HG03521 (cell line): ENCODE measurements around the gene MAN1A1.
"Not testable (repeated sequence)": the region's sequence is repeated elsewhere in the genome, so short reads cannot be mapped to it uniquely, and the experiment has no call there.

ENCODE experiments used
- ATAC-seq: cut with Tn5 transposase; IDR thresholded peaks from one replicate; pipeline ENCODE4 v1.9.1; 2021; ENCODE audit warnings: mild to moderate bottlenecking, moderate library complexity; ENCODE audit not compliant: unreplicated experiment

MAN1A1 gene

DNA sequence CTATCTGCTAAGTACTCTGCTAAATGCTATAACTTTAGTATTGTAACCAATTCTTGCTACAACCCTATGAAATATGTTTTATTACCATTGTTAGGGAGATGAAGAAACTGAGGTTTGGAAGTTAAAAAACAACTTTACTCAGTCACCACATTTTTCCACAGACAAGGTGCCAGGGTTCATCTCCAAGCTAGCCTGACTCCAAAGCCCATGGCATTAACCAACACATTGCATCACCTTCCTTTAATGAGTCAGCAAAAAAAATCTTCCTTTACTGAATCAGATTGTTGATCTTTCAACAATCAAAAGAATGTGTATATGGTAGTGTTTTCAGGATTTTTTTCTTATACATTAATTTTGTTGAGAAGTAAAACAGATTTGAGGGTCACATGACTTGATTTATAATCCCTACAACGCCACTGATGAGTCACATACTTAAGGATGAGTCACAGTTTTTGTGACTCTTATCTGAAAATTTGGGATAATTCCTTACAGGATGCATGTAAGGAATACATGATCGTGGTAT is 41.5 kb downstream of the MAN1A1 start:
- no peak for ATAC-seq

DNA sequence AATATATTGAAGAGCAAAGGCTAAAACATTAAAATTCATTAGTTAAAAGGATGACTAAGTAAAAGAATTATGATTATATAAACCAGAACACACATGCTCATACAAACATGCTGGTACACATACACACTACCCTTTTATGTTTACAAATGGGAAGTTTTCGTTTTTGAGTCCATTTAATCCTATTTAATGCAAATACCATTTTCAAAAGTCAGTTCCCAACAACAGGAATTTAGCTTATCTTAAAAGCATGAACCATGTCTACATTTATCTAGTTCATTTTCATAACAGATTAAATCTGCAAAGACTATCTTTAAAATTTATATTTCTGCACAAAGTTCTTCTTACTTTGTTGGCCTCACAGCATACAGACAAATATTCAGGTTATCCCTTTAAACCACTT is 42.5 kb downstream of the MAN1A1 start:
- no peak for ATAC-seq

DNA sequence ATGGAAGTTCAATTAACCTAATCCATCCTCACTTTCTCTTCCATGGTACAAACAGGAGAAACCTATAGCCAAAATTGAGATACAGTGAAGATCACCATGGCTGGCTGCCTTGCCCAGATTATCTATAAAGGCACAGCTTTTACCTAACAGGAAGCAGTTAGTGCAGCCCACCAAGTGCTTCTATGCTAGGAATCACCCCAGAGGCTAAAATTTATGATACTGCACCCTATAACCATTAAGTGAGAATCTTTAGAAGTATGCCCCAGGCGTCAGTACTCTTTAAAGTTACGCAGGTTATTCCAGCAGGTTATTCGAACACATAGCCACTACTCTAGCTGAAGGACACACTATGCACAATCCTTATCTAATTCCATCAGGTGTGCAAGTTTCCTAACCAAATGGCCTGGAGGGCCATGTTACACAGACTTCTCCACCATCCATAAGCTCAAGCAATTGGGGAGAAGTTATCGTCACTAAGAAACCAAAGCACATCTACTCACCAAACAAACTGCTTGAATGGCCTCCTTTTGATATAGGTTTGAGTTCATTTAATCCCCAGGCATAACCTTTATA is 43.1 kb downstream of the MAN1A1 start:
- ATAC-seq: no peak

- ATAC-seq: no peak
Measured at GRCh38 chr6:119303164-119303887, 46.2 kb downstream of the MAN1A1 start.

DNA sequence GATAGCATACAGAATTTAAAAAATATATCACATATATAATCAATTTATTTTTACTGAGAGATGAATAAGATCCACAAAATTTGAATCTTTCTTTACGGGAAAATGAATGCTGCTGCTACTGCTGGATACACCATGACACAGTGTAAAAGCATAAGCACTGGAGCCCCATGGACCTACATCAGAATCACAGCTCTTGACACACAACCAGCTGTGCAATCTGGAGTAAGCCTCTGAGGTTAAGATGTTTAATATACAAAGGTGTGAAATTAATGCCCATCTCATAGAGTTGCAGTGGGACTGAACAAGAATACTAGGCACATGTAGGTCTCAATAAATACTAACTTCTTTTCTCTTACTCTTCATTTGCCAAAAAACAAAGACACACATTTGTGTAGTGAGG is 48.1 kb downstream of the MAN1A1 start:
- no peak for ATAC-seq

DNA sequence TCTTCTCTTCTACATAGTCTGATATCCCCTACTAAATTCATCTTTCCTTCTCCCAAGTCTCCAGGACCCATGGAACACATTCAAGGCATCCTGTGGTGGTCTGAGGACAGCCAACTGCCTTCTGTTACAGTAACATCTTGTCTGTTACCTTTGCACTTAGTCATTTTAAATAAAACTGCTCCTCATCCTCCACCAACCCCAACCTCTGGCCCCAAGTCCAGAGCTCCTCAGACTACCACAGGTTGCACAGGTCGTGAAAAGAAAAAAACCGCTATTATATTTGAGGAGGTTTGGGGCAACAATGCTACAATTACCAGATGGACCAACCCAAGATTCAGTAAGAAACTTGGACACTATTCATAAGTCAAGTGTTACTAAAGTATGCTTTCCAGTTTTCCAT is 49.9 kb downstream of the MAN1A1 start:
- no peak for ATAC-seq

DNA sequence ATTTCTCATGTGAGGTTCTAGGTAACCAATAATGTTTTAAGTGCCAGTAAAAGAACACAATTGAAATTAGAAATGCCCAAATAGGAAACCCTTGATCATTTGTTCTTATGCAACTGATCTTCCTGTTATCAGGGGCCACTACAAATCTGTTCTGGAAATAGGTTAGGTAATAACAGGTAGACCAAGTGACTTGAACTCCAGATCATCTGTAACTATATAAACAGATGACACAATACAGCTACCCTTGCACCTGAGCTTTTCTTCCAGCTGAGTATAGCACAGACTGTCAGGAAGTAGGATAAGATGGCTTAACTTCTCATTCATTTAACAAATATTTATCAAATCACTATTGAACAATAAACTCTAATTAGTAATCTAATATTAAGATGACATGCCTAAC is 52.5 kb downstream of the MAN1A1 start:
- no peak for ATAC-seq

GRCh38 chr6:119296036-119297035 is 53.2 kb downstream of the MAN1A1 start:
- ATAC-seq: no peak

DNA sequence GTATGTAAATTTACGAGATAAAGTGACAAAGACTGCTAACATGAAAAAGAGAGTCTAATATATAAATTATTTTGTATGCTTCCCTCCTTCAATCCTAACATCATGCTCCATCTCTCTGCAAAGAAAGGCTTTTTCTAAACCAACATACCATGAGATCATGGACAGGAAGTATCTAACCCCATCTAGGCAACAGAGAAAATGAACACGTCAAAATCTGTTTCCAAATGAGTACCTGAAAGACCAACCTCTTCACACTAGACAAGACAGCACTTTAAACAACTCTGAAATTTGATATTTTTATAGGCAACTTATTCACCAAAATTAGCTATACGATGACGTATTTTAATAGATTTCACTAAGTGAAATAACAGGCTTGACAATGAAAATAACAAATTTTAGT is 54.6 kb downstream of the MAN1A1 start:
- no peak for ATAC-seq

DNA sequence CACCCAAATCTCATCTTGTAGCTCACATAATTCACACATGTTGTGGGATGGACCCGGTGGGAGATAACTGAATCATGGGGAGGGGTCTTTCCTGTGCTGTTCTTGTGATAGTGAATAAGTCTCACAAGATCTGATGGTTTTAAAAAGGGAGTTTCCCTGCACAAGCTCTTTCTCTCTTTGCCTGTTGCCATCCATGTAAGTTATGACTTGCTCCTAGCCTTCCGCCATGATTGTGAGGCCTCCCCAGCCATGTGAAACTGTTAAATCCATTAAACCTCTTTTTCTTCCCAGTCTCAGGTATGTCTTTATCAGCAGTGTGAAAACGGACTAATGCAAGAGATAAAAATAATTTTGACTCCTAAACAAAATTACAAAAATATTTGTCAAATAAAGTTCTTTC is 58.5 kb downstream of the MAN1A1 start:
- ATAC-seq: not testable (repeated sequence)

DNA sequence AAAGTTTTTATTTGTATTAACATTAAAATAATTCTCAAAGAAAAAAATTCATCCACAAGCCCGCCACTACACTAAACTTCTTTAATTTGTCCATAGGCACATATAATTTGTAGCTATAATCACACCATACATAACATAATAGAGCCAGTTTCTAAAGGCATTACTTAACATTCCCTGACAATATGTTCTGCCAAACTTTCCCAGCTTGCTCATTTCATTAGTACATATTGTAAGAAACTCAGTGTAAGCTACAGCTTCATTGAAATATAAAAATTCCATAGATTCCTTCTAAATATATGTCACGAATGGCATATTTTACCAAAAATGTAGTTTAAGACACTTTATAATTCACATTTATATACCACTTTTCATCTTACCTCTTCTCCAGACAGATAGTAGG is 59.3 kb downstream of the MAN1A1 start:
- ATAC-seq: no peak

GRCh38 chr6:119289651-119290050 is 59.9 kb downstream of the MAN1A1 start:
- ATAC-seq: no peak

GRCh38 chr6:119285908-119286625 is 63.5 kb downstream of the MAN1A1 start:
- no peak for ATAC-seq

DNA sequence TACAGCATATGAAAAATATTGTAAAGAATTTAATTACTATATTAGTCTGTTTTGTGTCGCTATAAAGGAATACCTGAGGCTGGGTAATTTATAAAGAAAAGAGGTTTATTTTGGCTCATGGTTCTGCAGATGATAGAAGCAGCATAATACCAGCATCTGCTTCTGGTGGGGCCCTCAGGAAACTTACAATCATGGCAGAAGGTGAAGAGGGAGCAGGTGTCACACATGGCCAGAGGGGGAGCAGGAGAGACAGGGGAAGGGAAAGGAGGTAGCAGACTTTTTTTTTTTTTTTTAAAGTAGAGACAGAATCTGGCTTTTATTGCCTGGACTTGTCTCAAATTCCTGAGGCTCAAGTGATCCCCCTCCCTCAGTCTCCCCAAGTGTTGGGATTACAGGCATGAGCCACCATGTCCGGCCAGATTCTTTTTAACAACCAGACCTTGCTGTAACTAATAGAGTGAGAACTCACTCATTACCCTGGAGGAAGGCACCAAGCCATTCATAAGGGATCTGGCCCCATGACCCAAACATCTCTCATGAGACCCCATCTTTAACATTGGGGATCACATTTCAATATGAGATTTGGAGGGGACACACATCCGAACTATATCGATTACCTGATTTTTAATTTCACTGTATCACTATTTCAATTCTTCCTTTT is 64.6 kb downstream of the MAN1A1 start:
- ATAC-seq: no peak

DNA sequence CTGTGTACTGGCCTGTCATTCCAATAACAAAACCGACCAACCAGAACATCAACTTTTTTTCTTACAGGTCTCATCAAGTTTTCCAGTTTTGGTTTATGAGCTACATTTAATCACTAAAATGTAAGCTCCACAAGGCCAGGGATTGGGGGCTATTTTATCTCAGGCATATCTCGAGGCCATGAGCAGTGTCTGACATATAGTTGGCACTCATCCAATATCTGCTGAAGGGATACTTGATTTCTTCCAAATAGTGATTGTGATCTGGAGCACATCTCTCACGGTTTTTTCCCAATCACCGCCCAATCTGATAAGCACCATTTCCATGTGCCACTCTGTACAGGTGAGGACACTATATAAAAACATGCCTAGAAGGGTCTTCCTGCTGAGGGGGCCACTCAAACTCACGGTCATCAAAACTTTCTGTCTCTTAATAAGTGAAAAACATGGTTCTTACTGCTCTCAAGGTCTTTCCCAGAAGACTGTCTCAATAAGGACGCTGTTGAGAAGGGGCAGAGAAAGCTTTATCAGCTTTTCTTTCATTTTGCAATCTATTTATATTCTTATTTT is 65.5 kb downstream of the MAN1A1 start:
- no peak for ATAC-seq

GRCh38 chr6:119283214-119283613 is 66.3 kb downstream of the MAN1A1 start:
- ATAC-seq: no peak

- no peak for ATAC-seq
Measured at GRCh38 chr6:119280668-119281067, 68.9 kb downstream of the MAN1A1 start.

DNA sequence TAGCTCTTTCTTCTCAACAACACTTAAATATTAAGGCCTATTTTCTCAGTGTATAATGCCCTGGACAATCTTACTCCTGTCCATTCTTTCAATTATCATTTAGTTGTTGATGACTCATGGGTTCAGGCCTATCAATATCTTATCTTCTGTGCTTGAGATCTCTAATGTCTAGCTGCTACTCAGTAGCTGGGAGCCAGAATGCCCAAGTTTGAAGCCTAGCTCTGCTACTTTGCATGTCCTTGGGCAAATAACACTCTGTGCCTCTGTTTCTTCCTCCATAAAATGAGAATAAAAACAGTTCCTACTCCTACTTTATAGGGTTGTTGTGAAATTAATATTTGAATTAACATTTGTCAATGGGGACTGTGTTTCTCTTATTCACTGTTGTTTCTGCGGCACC is 69.5 kb downstream of the MAN1A1 start:
- no peak for ATAC-seq

DNA sequence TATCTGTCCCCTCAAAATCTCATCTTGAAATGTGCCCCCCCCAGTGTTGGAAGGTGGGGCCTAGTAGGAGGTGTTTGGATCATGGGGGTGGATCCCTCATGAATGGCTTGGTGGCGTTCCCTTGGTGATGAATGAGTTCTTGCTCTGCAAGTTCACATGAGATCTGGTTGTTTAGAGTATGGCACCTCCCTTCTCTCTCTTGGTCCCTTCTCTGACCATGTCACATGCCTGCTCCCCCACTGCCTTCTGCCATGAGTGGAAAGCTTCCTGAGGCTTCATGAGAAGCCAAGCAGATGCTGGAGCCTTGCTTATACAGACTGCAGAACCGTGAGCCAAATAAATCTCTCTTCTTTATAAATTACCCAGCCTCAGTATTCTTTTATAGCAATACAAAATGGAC is 70.9 kb downstream of the MAN1A1 start:
- ATAC-seq: no peak

GRCh38 chr6:119277052-119277451 is 72.5 kb downstream of the MAN1A1 start:
- ATAC-seq: no peak
